ENCODE data around the gene CTSL. TPM values are rescaled to one million over a fixed set of nuclear protein-coding genes. Genes with fewer than 3 reads are reported as not detected.

CTSL gene
- total RNA-seq, 4 donors from 2014 or later, result 102 to 290 (median 137) TPM

GRCh38 chr9:87770616-87771315 is 44.8 kb downstream of the CTSL start:
- 57 to 60% methylated on average over 1 of the region's 18 CpGs for WGBS, 2 donors (ENCODE audit: low coverage in 1 of 2)
- Histone ChIP-seq H3K27ac (no peak overlapping the region), H3K4me3 (no peak overlapping the region), H3K4me1 (no peaks in the 10 kb centered on the region), H3K36me3 (no peaks in the 10 kb centered on the region), H3K27me3 (peaks cover 19% of the 10 kb centered on the region), H3K9me3 (no peaks in the 10 kb centered on the region)
- no peak for ATAC-seq
- no peak for TF ChIP-seq POLR2AphosphoS5 (IDR thresholded peaks at IDR 0.05)
- TF ChIP-seq CTCF (IDR thresholded peaks at IDR 0.05), result no peak
- TF ChIP-seq EP300 (IDR thresholded peaks at IDR 0.05), result no peak
- no peak for TF ChIP-seq POLR2A (IDR thresholded peaks at IDR 0.05)

- Histone ChIP-seq H3K27me3 (peaks cover 19% of the 10 kb centered on the region), H3K4me1 (no peaks in the 10 kb centered on the region), H3K36me3 (no peaks in the 10 kb centered on the region), H3K4me3 (no peak overlapping the region), H3K27ac (no peak overlapping the region), H3K9me3 (no peaks in the 10 kb centered on the region)
- no peak for ATAC-seq
- 50% methylated on average over 2 of the region's 25 CpGs; no CpG with 5 or more reads in 1 of the 2 donors for WGBS, 2 donors (ENCODE audit: low coverage in 1 of 2)
- no peak for TF ChIP-seq POLR2AphosphoS5 (IDR thresholded peaks at IDR 0.05)
- TF ChIP-seq EP300 (IDR thresholded peaks at IDR 0.05), result no peak
- no peak for TF ChIP-seq CTCF (IDR thresholded peaks at IDR 0.05)
- TF ChIP-seq POLR2A (IDR thresholded peaks at IDR 0.05), result no peak
Observed at GRCh38 chr9:87771316-87772006, 45.5 kb downstream of the CTSL start.

- no peak for TF ChIP-seq POLR2A (IDR thresholded peaks at IDR 0.05)
- no peak for TF ChIP-seq EP300 (IDR thresholded peaks at IDR 0.05)
- TF ChIP-seq POLR2AphosphoS5 (IDR thresholded peaks at IDR 0.05), result no peak
- no peak for TF ChIP-seq CTCF (IDR thresholded peaks at IDR 0.05)
- Histone ChIP-seq H3K27me3 (peaks cover 8% of the 10 kb centered on the region), H3K4me3 (no peak overlapping the region), H3K27ac (no peak overlapping the region), H3K36me3 (no peaks in the 10 kb centered on the region), H3K4me1 (no peaks in the 10 kb centered on the region), H3K9me3 (no peaks in the 10 kb centered on the region)
- 86 to 90% methylated on average over 8 of the region's 8 CpGs for WGBS, 2 donors (ENCODE audit: low coverage in 1 of 2)
- no peak for ATAC-seq
Observed at GRCh38 chr9:87776481-87777379, 50.8 kb downstream of the CTSL start.

- Histone ChIP-seq H3K27me3 (no peaks in the 10 kb centered on the region), H3K36me3 (no peaks in the 10 kb centered on the region), H3K4me3 (no peak overlapping the region), H3K9me3 (no peaks in the 10 kb centered on the region), H3K4me1 (no peaks in the 10 kb centered on the region), H3K27ac (no peak overlapping the region)
- WGBS, 2 donors (ENCODE audit: low coverage in 1 of 2), result 83 to 98% methylated on average over 3 to 4 of the region's 4 CpGs
- ATAC-seq, result no peak
- TF ChIP-seq POLR2A (IDR thresholded peaks at IDR 0.05), result no peak
- TF ChIP-seq POLR2AphosphoS5 (IDR thresholded peaks at IDR 0.05), result no peak
- no peak for TF ChIP-seq CTCF (IDR thresholded peaks at IDR 0.05)
- TF ChIP-seq EP300 (IDR thresholded peaks at IDR 0.05), result no peak
Observed at GRCh38 chr9:87778996-87779395, 53.1 kb downstream of the CTSL start.

Other genes starting within 250 kb of the CTSL start
- gene DAPK1, start 228.3 kb upstream of the CTSL start, total RNA-seq, result 100 to 1,000 TPM in 1 of 4 donors, 10 to 100 TPM in 3; 52.3 to 119 (median 75.3) TPM
- gene SPATA31E1, start 156.8 kb downstream of the CTSL start, total RNA-seq, result not detected
- not detected for gene SPATA31C1, start 191.8 kb downstream of the CTSL start, total RNA-seq
- gene CDK20, start 248.4 kb downstream of the CTSL start, total RNA-seq, result 10 to 100 TPM in 2 of 4 donors, 1 to 10 TPM in 2; 7.2 to 11.9 (median 10.6) TPM